H1 (cell line): ENCODE measurements around the gene ARHGAP21. TPM values are rescaled to one million over a fixed set of nuclear protein-coding genes. Genes with fewer than 3 reads are reported as not detected.

ENCODE experiments used
- CTCF ChIA-PET: fragments of 300-600 bp; sonication (Branson Sonifier 250); formaldehyde crosslinking; loops from one replicate; lab custom pipeline; 2021; ENCODE audit not compliant: partially characterized antibody; lab: Charles Lee
- POLR2A ChIA-PET: fragments of 300-600 bp; sonication (Branson Sonifier 250); formaldehyde crosslinking; loops from one replicate; lab custom pipeline; 2021; ENCODE audit warnings: inconsistent platforms; ENCODE audit not compliant: partially characterized antibody; lab: Charles Lee
- DNase-seq, 2 experiments: peaks; one replicate each; pipeline versions ENCODE4 v3.0.0 to v3.0.0-alpha.2; 2010 to 2022; ENCODE audit warnings: low spot score in 2 of 2, low read depth in 1 of 2, mixed read lengths in 1 of 2
- FAIRE-seq: peaks from 2 replicates; lab custom pipeline; 2011; peaks lifted over from hg19 to GRCh38; lab: Jason Lieb, UNC
- H2AFZ ChIP-seq: 2 replicates; pipeline ENCODE4 v1.8.1; 2012; ENCODE audit warnings: low read length, inconsistent platforms
- H2AK5ac ChIP-seq: 2 replicates; pipeline ENCODE4 v1.6.1; 2013; ENCODE audit warnings: low read depth, low read length
- H2BK120ac ChIP-seq: replicated peaks from 2 replicates; pipeline ENCODE3; 2013; ENCODE audit warnings: low read depth, low read length, inconsistent platforms
- H2BK12ac ChIP-seq: 2 replicates; pipeline ENCODE4 v1.6.1; 2013; ENCODE audit warnings: low read depth, low read length
- H2BK15ac ChIP-seq: 2 replicates; pipeline ENCODE4 v1.6.1; 2013; ENCODE audit warnings: low read length
- H2BK20ac ChIP-seq: 2 replicates; pipeline ENCODE4 v1.6.1; 2013; ENCODE audit warnings: low read length
- H2BK5ac ChIP-seq: 2 replicates; pipeline ENCODE4 v1.6.1; 2013; ENCODE audit warnings: low read depth, low read length
- H3K14ac ChIP-seq: 2 replicates; pipeline ENCODE4 v1.6.1; 2013; ENCODE audit warnings: inconsistent platforms; ENCODE audit not compliant: insufficient read length
- H3K18ac ChIP-seq: 2 replicates; pipeline ENCODE4 v1.6.1; 2013; ENCODE audit warnings: low read length; ENCODE audit errors: extremely low read depth
- H3K23ac ChIP-seq: 2 replicates; pipeline ENCODE4 v1.6.1; 2013; ENCODE audit warnings: inconsistent platforms; ENCODE audit not compliant: insufficient read length
- H3K23me2 ChIP-seq: 2 replicates; pipeline ENCODE4 v1.6.1; 2013; ENCODE audit warnings: low read depth, low read length
- H3K27ac ChIP-seq: 2 replicates; pipeline ENCODE4 v1.6.1; 2011; ENCODE audit warnings: low read depth, low read length, inconsistent platforms
- H3K27me3 ChIP-seq, 4 experiments: replicated peaks in 1 of 4; 1 replicate in 1 of 4; 2 replicates in 3 of 4; pipeline versions ENCODE4 v1.6.1 to v1.8.1; 2011 to 2013; ENCODE audit warnings: low read length in 3 of 4, mild to moderate bottlenecking in 3 of 4, inconsistent platforms in 2 of 4, mixed read lengths in 2 of 4, moderate library complexity in 1 of 4; ENCODE audit not compliant: control insufficient read depth in 3 of 4, insufficient read depth in 3 of 4; ENCODE audit errors: extremely low read depth in 1 of 4
- H3K36me3 ChIP-seq, 4 experiments: 2 replicates each; pipeline versions ENCODE4 v1.6.1 to v1.8.1; 2011 to 2013; ENCODE audit warnings: mild to moderate bottlenecking in 4 of 4, low read length in 3 of 4, moderate library complexity in 2 of 4, control low read depth in 1 of 4, inconsistent platforms in 1 of 4; ENCODE audit not compliant: insufficient read depth in 4 of 4, control insufficient read depth in 2 of 4
- H3K4ac ChIP-seq: replicated peaks from 2 replicates; pipeline ENCODE3; 2013; ENCODE audit warnings: low read length, low read depth, mixed read lengths, inconsistent platforms; ENCODE audit not compliant: insufficient read length
- H3K4me1 ChIP-seq, 4 experiments: replicated peaks in 1 of 4; 1 replicate in 1 of 4; 2 replicates in 3 of 4; pipeline versions ENCODE4 v1.6.1 to v1.8.1; 2011 to 2013; ENCODE audit warnings: low read length in 3 of 4, inconsistent platforms in 2 of 4, mixed read lengths in 1 of 4; ENCODE audit not compliant: insufficient read depth in 4 of 4, control insufficient read depth in 3 of 4
- H3K4me2 ChIP-seq, 2 experiments: 2 replicates each; pipeline versions ENCODE4 v1.6.1 to v1.8.1; 2011 to 2013; ENCODE audit warnings: low read depth in 2 of 2, low read length in 2 of 2, control low read depth in 1 of 2, inconsistent platforms in 1 of 2, mild to moderate bottlenecking in 1 of 2; ENCODE audit not compliant: insufficient read depth in 1 of 2
- H3K4me3 ChIP-seq, 4 experiments: fragments of 200-600, 300-600 bp in 1 of 4; sonication (generic), shearing (Covaris generic), sonication (Bioruptor Twin) in 1 of 4; 2 replicates each; pipeline versions ENCODE4 v1.5.1 to v1.8.1; 2011 to 2016; ENCODE audit warnings: low read length in 4 of 4, low read depth in 3 of 4, control low read depth in 2 of 4, inconsistent platforms in 2 of 4, mild to moderate bottlenecking in 2 of 4, mixed read lengths in 1 of 4, moderate library complexity in 1 of 4; ENCODE audit not compliant: insufficient read depth in 2 of 4; ENCODE audit errors: extremely low read depth in 1 of 4
- H3K56ac ChIP-seq: replicated peaks from 2 replicates; pipeline ENCODE3; 2013; ENCODE audit warnings: low read depth, mild to moderate bottlenecking, mixed read lengths, low read length, inconsistent platforms; ENCODE audit not compliant: insufficient read length
- H3K79me1 ChIP-seq: 2 replicates; pipeline ENCODE4 v1.6.1; 2013; ENCODE audit warnings: low read depth, low read length, control low read depth
- H3K79me2 ChIP-seq, 2 experiments: 2 replicates each; pipeline versions ENCODE4 v1.6.1 to v1.8.1; 2012 to 2013; ENCODE audit warnings: low read length in 2 of 2, mild to moderate bottlenecking in 2 of 2, inconsistent platforms in 1 of 2; ENCODE audit not compliant: insufficient read depth in 2 of 2, control insufficient read depth in 1 of 2
- H3K9ac ChIP-seq, 4 experiments: replicated peaks in 1 of 4; 1 replicate in 1 of 4; 2 replicates in 3 of 4; pipeline versions ENCODE4 v1.6.1 to v1.8.1; 2011 to 2013; ENCODE audit warnings: low read depth in 3 of 4, low read length in 3 of 4, control low read depth in 2 of 4, mild to moderate bottlenecking in 2 of 4, moderate library complexity in 2 of 4, inconsistent platforms in 1 of 4; ENCODE audit errors: extremely low read depth in 1 of 4
- H3K9me3 ChIP-seq, 2 experiments: 2 replicates each; pipeline versions ENCODE4 v1.6.1 to v1.8.1; 2012 to 2013; ENCODE audit warnings: mild to moderate bottlenecking in 2 of 2, moderate library complexity in 2 of 2, control low read depth in 1 of 2, inconsistent platforms in 1 of 2, low read depth in 1 of 2, low read length in 1 of 2, mixed read lengths in 1 of 2; ENCODE audit not compliant: insufficient read depth in 2 of 2
- H4K20me1 ChIP-seq, 2 experiments: replicated peaks in 1 of 2; 2 replicates each; pipeline versions ENCODE3 to v1.8.1; 2011 to 2013; ENCODE audit warnings: inconsistent platforms in 2 of 2, low read length in 2 of 2, mild to moderate bottlenecking in 1 of 2; ENCODE audit not compliant: insufficient read depth in 2 of 2, control insufficient read depth in 1 of 2
- H4K5ac ChIP-seq: 2 replicates; pipeline ENCODE4 v1.6.1; 2013; ENCODE audit warnings: low read length, low read depth, mixed read lengths, inconsistent platforms; ENCODE audit not compliant: insufficient read length
- H4K8ac ChIP-seq: 2 replicates; pipeline ENCODE4 v1.8.0; 2013; ENCODE audit warnings: mild to moderate bottlenecking, moderate library complexity, low read length, inconsistent platforms; ENCODE audit not compliant: insufficient read depth; ENCODE audit errors: extremely low read depth
- H4K91ac ChIP-seq: replicated peaks from 2 replicates; pipeline ENCODE3; 2013; ENCODE audit warnings: low read length, mixed read lengths, inconsistent platforms; ENCODE audit not compliant: insufficient read length
- ASH2L ChIP-seq: fragments of 200-600, 300-600 bp; sonication (generic); IDR thresholded peaks from one replicate; pipeline ENCODE4 v1.7.1; 2017; ENCODE audit warnings: low read length
- ATF3 ChIP-seq: IDR thresholded peaks from 2 replicates; pipeline ENCODE4 v1.6.1; 2011; ENCODE audit warnings: low read depth, mild to moderate bottlenecking, low read length; ENCODE audit not compliant: insufficient read depth
- MAX ChIP-seq: IDR thresholded peaks from 2 replicates; pipeline ENCODE4 v1.6.1; 2012; ENCODE audit warnings: inconsistent platforms
- NRF1 ChIP-seq: IDR thresholded peaks from 2 replicates; pipeline ENCODE4 v1.6.1; 2011; ENCODE audit warnings: mild to moderate bottlenecking, low read depth, low read length, improper control_type of control experiment
- PHF8 ChIP-seq: fragments of 200-600 bp; sonication (generic); conservative IDR thresholded peaks from 2 replicates; pipeline ENCODE4 v1.7.1; 2012; ENCODE audit warnings: low read depth, mild to moderate bottlenecking, inconsistent platforms, low read length, moderate library complexity
- POLR2AphosphoS5 ChIP-seq: IDR thresholded peaks from 2 replicates; pipeline ENCODE4 v1.6.1; 2011; ENCODE audit warnings: low read depth, low read length
- RNF2 ChIP-seq: fragments of 200-900, 300-1000 bp; sonication (generic); IDR thresholded peaks from 2 replicates; pipeline ENCODE4 v1.7.1; 2016; ENCODE audit warnings: borderline replicate concordance, low read depth, mild to moderate bottlenecking, antibody characterized with exemption, low read length; ENCODE audit not compliant: poor library complexity, severe bottlenecking; ENCODE audit errors: missing control alignments
- SP1 ChIP-seq: IDR thresholded peaks from 2 replicates; pipeline ENCODE4 v1.6.1; 2011; ENCODE audit warnings: low read depth, low read length
- ZNF274 ChIP-seq: IDR thresholded peaks from 2 replicates; pipeline ENCODE4 v1.7.0; 2012; ENCODE audit warnings: low read length, borderline replicate concordance; ENCODE audit errors: extremely low read depth
- WGBS, 2 experiments: shearing (Covaris generic) in 1 of 2; methylation state at CpG; one replicate each; pipeline versions ENCODE4 v1.1.6 to v1.1.7; 2013 to 2015; ENCODE audit warnings: low lambda C conversion rate in 2 of 2, mixed read lengths in 2 of 2, inconsistent platforms in 1 of 2, low coverage in 1 of 2, missing lambda C conversion rate in 1 of 2; ENCODE audit not compliant: insufficient replicate concordance in 2 of 2, insufficient coverage in 1 of 2, insufficient read length in 1 of 2; ENCODE audit errors: extremely low coverage in 1 of 2, missing lambda C conversion rate in 1 of 2; 5-methylcytosine and 5-hydroxymethylcytosine counted together
- polyA plus RNA-seq, 7 experiments: library from polyadenylated mRNA; depleted of rRNA in 3 of 7; stranded (reverse) in 5 of 7; unstranded in 2 of 7; fragments of >200 nt in 5 of 7; fragments of 200-250 nt in 2 of 7; gene quantifications; 1 replicate in 5 of 7; 2 replicates in 1 of 7; 4 replicates in 1 of 7; pipeline versions ENCODE4 v1.2.1 to v1.2.3, GENCODE V29; 2011 to 2013; ENCODE audit warnings: missing spikeins in 2 of 7, mixed read lengths in 2 of 7
- total RNA-seq: library from RNA; stranded (reverse); fragmentation: NEBNext Ultra II Directional; extraction: Animal tissue kit (Norgen Biotek cat#: 25700); gene quantifications from 2 replicates; pipeline ENCODE4 v1.2.1, GENCODE V29; 2021

Gene ARHGAP21
- total and polyA plus RNA-seq, 2 of the 8 experiments (the other 6 are each of a cell fraction or from before 2014, with no cell fraction given): 14.4 to 35.3 TPM

- Histone ChIP-seq H2AFZ (no peak overlapping the region), H3K27me3 (no peaks in the 10 kb centered on the region), H3K4me2 (no peak overlapping the region), H3K14ac (no peak overlapping the region), H3K79me1 (no peaks in the 10 kb centered on the region), H2BK5ac (no peak overlapping the region), H4K8ac (no peak overlapping the region), H3K27ac (no peak overlapping the region), H3K23me2 (no peaks in the 10 kb centered on the region), H3K4me3 (no peak overlapping the region), H2BK15ac (no peak overlapping the region), H4K91ac (no peak overlapping the region), H4K5ac (no peak overlapping the region), H3K4ac (no peak overlapping the region), H3K79me2 (peaks cover 0 to 18% of the 10 kb centered on the region in 2 experiments; a peak in 2 of 4 replicates), H4K20me1 (no peaks in the 10 kb centered on the region), H3K9me3 (peaks cover 0 to 2% of the 10 kb centered on the region in 2 experiments; a peak in 1 of 4 replicates), H3K23ac (no peak overlapping the region), H3K18ac (no peak overlapping the region), H3K36me3 (peaks cover 0 to 2% (median 0%) of the 10 kb centered on the region in 4 experiments; a peak in 1 of 8 replicates), H3K56ac (no peak overlapping the region), H2BK12ac (no peak overlapping the region), H3K9ac (no peak overlapping the region), H2BK20ac (no peak overlapping the region), H2BK120ac (no peak overlapping the region), H2AK5ac (no peak overlapping the region), H3K4me1 (peaks cover 0 to 3% (median 0%) of the 10 kb centered on the region in 4 experiments; a peak in 1 of 7 replicates)
- DNase-seq (no peak), FAIRE-seq (no peak)
- WGBS, 2 experiments: 88% methylated on average over 2 of the region's 2 CpGs; no CpG with 5 or more reads in 1 of the 2 experiments
- POLR2A ChIA-PET: no interaction called here
- CTCF ChIA-PET: no interaction called here
- TF ChIP-seq ATF3: no peak
- TF ChIP-seq SP1: no peak
- TF ChIP-seq ZNF274: no peak
- TF ChIP-seq POLR2AphosphoS5: no peak
- TF ChIP-seq RNF2: no peak
- TF ChIP-seq MAX: no peak
- TF ChIP-seq NRF1: no peak
- TF ChIP-seq ASH2L: no peak
- no peak for TF ChIP-seq PHF8
Measured at GRCh38 chr10:24678757-24679156, 44.9 kb downstream of the ARHGAP21 start.
